Ovary (tissue), 9 donors: ENCODE results near the gene FCRL4. TPM values are rescaled to one million over a fixed set of nuclear protein-coding genes. Genes with fewer than 3 reads are reported as not detected.

Experiments
- DNase-seq, 5 donors: peaks; one replicate each; pipeline ENCODE4 v3.0.0-alpha.2; 2019 to 2020
- H3K27ac ChIP-seq, 2 donors: fragments of 200-600 bp; one replicate each; pipeline versions ENCODE4 v1.5.1 to v1.8.0; 2019 to 2022
- H3K27me3 ChIP-seq: fragments of 200-600 bp; one replicate; pipeline ENCODE4 v1.8.0; 2022
- H3K36me3 ChIP-seq: fragments of 200-600 bp; sonication (generic); one replicate; pipeline ENCODE4 v1.5.1; 2019
- H3K4me1 ChIP-seq: one replicate; pipeline ENCODE4 v1.8.1; 2013; ENCODE audit warnings: mild to moderate bottlenecking, moderate library complexity; ENCODE audit not compliant: insufficient read depth
- H3K4me3 ChIP-seq: fragments of 200-600 bp; sonication (generic); one replicate; pipeline ENCODE4 v1.5.1; 2017
- H3K9me3 ChIP-seq, 2 donors: fragments of 200-600 bp in 1 of 2; sonication (generic) in 1 of 2; one replicate each; pipeline versions ENCODE4 v1.5.1 to v1.8.1; 2013 to 2019; ENCODE audit warnings: mild to moderate bottlenecking in 1 of 2, moderate library complexity in 1 of 2
- CTCF ChIP-seq, 3 donors: fragments of 450-650 bp in 2 of 3; fragments of 200-600 bp in 1 of 3; IDR thresholded peaks; one replicate each; pipeline versions ENCODE4 v1.5.1 to v1.8.0; 2016 to 2022; ENCODE audit warnings: antibody characterized with exemption in 3 of 3, mild to moderate bottlenecking in 1 of 3
- EP300 ChIP-seq: sonication (generic); formaldehyde crosslinking; IDR thresholded peaks from one replicate; pipeline ENCODE4 v1.6.1; 2017; ENCODE audit warnings: antibody characterized with exemption
- POLR2A ChIP-seq: fragments of 450-650 bp; IDR thresholded peaks from one replicate; pipeline ENCODE4 v1.6.1; 2017; ENCODE audit warnings: antibody characterized with exemption, mild to moderate bottlenecking, moderate library complexity
- WGBS, 3 donors: extraction: QIAGEN DNeasy Blood & Tissue Kit in 1 of 3; methylation state at CpG; one replicate each; pipeline versions ENCODE4 v1.1.5 to v1.1.7; 2013 to 2017; 5-methylcytosine and 5-hydroxymethylcytosine counted together
- intact Hi-C, 4 donors: fragments of 100-400 bp; cut with DNase I; formaldehyde crosslinking; loops; one replicate each; pipeline versions ENCODE4 v1.11.0 to v1.15.1; 2022 to 2023
- polyA plus RNA-seq, 2 donors: library from polyadenylated mRNA; stranded (reverse); fragments of 200-250 nt in 1 of 2; fragments of 350-450 nt in 1 of 2; fragmentation: Illumina TruSeq in 1 of 2; extraction: RNeasy Lipid Tissue Mini Kit (QIAGEN cat#74804) in 1 of 2; gene quantifications; one replicate each; pipeline ENCODE4 v1.2.3, GENCODE V29; 2013 to 2014
- total RNA-seq, 7 donors: library from RNA; depleted of rRNA in 2 of 7; stranded (reverse); fragments of >200 nt in 2 of 7; fragmentation: NEBNext Ultra II Directional in 3 of 7; extraction: Animal tissue kit (Norgen Biotek cat#: 25700) in 3 of 7; gene quantifications; one replicate each; pipeline versions ENCODE4 v1.1.0 to v1.2.4, GENCODE V29; 2016 to 2023
- donor health status: DM: no; HTN: no; CAD: no; lungs with moderate emphysema.
- donor health status: DM: no; HTN: no; CAD: no.
- donor health status: Bipolar disorder and iron deficiency.
- donor health status: DM: yes; HTN: yes; CAD: no.
- donor health status: DM: no; HTN: no; CAD: no.
- donor health status: DM: yes; HTN: yes; CAD: no.

FCRL4 gene
- total and polyA plus RNA-seq, 9 donors, result not detected

- no peaks in the 10 kb centered on the region for H3K9me3 ChIP-seq
- intact Hi-C loops, result no loop called here
- 57 to 78% (median 63%) methylated on average over 1 of the region's 1 CpG for WGBS, 3 donors
Measured at GRCh38 chr1:157580828-157581210, 17.1 kb downstream of the FCRL4 start.

GRCh38 chr1:157580179-157580827, 17.6 kb downstream of the FCRL4 start:
- no peak overlapping the region for H3K4me3 ChIP-seq
- H3K4me1 ChIP-seq, result no peaks in the 10 kb centered on the region
- H3K9me3 ChIP-seq, result no peaks in the 10 kb centered on the region
- intact Hi-C loops, result no loop called here
- 7 to 19% (median 8%) methylated on average over 4 of the region's 4 CpGs for WGBS, 3 donors
- no peak overlapping the region for H3K27ac ChIP-seq
- TF ChIP-seq POLR2A, result no peak
- TF ChIP-seq EP300, result no peak
- H3K36me3 ChIP-seq, result no peaks in the 10 kb centered on the region
- DNase-seq, result no peak
- no peaks in the 10 kb centered on the region for H3K27me3 ChIP-seq

More at GRCh38 chr1:157580828-157581210, 17.1 kb downstream of the FCRL4 start:
- H3K4me1 ChIP-seq, result no peaks in the 10 kb centered on the region
- no peaks in the 10 kb centered on the region for H3K36me3 ChIP-seq
- H3K4me3 ChIP-seq, result no peak overlapping the region
- TF ChIP-seq POLR2A (no peak), EP300 (no peak), CTCF (IDR thresholded peaks at IDR 0.05) (no peak)
- no peak for DNase-seq
- no peak overlapping the region for H3K27ac ChIP-seq
- H3K27me3 ChIP-seq, result no peaks in the 10 kb centered on the region

- H3K4me1 ChIP-seq, result no peaks in the 10 kb centered on the region
- intact Hi-C loops, result no loop called here
- DNase-seq, result no peak
- no peak overlapping the region for H3K4me3 ChIP-seq
- WGBS, 3 donors, result 72 to 77% (median 73%) methylated on average over 3 of the region's 3 CpGs
- H3K9me3 ChIP-seq, result no peaks in the 10 kb centered on the region
- no peaks in the 10 kb centered on the region for H3K36me3 ChIP-seq
- TF ChIP-seq CTCF (IDR thresholded peaks at IDR 0.05) (no peak), POLR2A (no peak), EP300 (no peak)
- H3K27me3 ChIP-seq, result no peaks in the 10 kb centered on the region
- H3K27ac ChIP-seq, result no peak overlapping the region
Measured at GRCh38 chr1:157577420-157577819, 20.5 kb downstream of the FCRL4 start.

- intact Hi-C loops, result no loop called here
- H3K36me3 ChIP-seq, result no peaks in the 10 kb centered on the region
- H3K27me3 ChIP-seq, result no peaks in the 10 kb centered on the region
- H3K4me3 ChIP-seq, result no peak overlapping the region
- no peaks in the 10 kb centered on the region for H3K4me1 ChIP-seq
- H3K9me3 ChIP-seq, result no peaks in the 10 kb centered on the region
- no peak for DNase-seq
- TF ChIP-seq CTCF (IDR thresholded peaks at IDR 0.05), result no peak
- TF ChIP-seq EP300, result no peak
- TF ChIP-seq POLR2A, result no peak
- H3K27ac ChIP-seq, result no peak overlapping the region
- WGBS, 3 donors, result 78 to 85% (median 81%) methylated on average over 2 of the region's 2 CpGs
Measured at GRCh38 chr1:157575744-157576143, 22.1 kb downstream of the FCRL4 start.

- no peak for DNase-seq
- H3K4me3 ChIP-seq, result no peak overlapping the region
- H3K36me3 ChIP-seq, result no peaks in the 10 kb centered on the region
- TF ChIP-seq POLR2A, result no peak
- TF ChIP-seq EP300, result no peak
- TF ChIP-seq CTCF (IDR thresholded peaks at IDR 0.05), result no peak
- H3K27ac ChIP-seq, result no peak overlapping the region
- WGBS, 3 donors, result 76 to 80% (median 78%) methylated on average over 1 of the region's 1 CpG
- H3K27me3 ChIP-seq, result no peaks in the 10 kb centered on the region
- no peaks in the 10 kb centered on the region for H3K9me3 ChIP-seq
- no peaks in the 10 kb centered on the region for H3K4me1 ChIP-seq
- intact Hi-C loops, result no loop called here
Measured at GRCh38 chr1:157574836-157575235, 23.0 kb downstream of the FCRL4 start.
